HFFc6 (cell line): ENCODE data around the gene CCDC12. TPM values are rescaled to one million over a fixed set of nuclear protein-coding genes. Genes with fewer than 3 reads are reported as not detected.
A peak's percentile ranks its signal among the peaks of the same experiment; 100 is the strongest.

Source experiments
- DNase-seq: peaks from one replicate; pipeline ENCODE4 v3.0.0-alpha.2; 2018
- H3K27ac Mint-ChIP-seq: 2 replicates; pipeline ENCODE4 v1.8.0; 2020; ENCODE audit warnings: mild to moderate bottlenecking, mixed read lengths
- H3K27me3 Mint-ChIP-seq: 2 replicates; pipeline ENCODE4 v1.8.0; 2021; ENCODE audit warnings: mild to moderate bottlenecking, moderate library complexity, mixed read lengths; ENCODE audit not compliant: insufficient read depth
- H3K36me3 Mint-ChIP-seq: 2 replicates; pipeline ENCODE4 v1.8.0; 2021; ENCODE audit warnings: low read depth, mixed read lengths
- H3K4me1 Mint-ChIP-seq: 2 replicates; pipeline ENCODE4 v1.8.0; 2020; ENCODE audit warnings: low read depth, mixed read lengths
- H3K4me3 Mint-ChIP-seq: 2 replicates; pipeline ENCODE4 v1.8.0; 2020; ENCODE audit warnings: mild to moderate bottlenecking, moderate library complexity, mixed read lengths
- H3K9me3 Mint-ChIP-seq: 2 replicates; pipeline ENCODE4 v1.8.0; 2020; ENCODE audit warnings: mild to moderate bottlenecking, mixed read lengths
- total RNA-seq, 6 experiments: library from RNA; stranded (reverse); fragmentation: NEBNext Ultra II Directional; extraction: Animal tissue kit (Norgen Biotek cat#: 25700); gene quantifications; 2 replicates in 1 of 6; 3 replicates in 5 of 6; pipeline ENCODE4 v1.2.3, GENCODE V29; 2021
- TF ChIP-seq, protein P1 (sequence below): fragments of 200-600 bp; sonication (generic); IDR thresholded peaks from 2 replicates; pipeline ENCODE4 v1.5.0; 2021; ENCODE audit warnings: antibody characterized with exemption, mild to moderate bottlenecking

CCDC12 gene
- total RNA-seq, 6 experiments from 2014 or later: 21.3 to 27.9 (median 27.2) TPM

DNA sequence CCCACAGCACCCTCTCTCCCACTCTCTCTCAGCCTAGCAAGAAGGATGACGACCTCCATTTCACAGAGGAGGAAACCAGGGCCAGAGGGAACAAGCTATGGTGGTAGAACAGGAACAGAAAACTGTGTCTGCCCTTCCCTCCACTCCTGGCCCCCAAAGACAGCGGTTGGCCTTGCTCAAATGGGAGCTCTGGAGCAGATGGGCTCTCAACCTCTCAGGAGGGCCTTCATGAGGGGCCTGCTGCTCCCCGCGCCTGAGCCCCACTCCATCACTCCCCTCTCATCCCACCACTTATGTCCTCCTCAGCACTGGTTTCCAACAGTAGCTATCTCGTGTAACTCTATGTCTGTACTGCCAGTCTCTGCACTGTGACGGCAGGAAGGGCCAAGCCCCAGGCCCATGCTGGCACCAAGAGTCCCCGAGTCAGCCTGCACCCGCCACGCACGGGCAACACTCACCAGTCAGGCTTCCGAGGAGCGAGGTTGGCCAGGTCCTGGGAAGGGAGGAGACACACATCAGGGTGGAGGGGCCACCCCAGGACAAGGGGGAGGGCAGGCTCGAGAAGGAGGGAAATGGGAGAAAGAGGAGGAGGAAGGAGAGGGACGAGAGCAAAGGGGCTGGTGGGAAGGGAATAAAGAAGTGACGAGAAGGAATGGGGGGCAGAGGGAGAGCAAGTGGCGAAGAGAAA lies 53.5 kb downstream of the CCDC12 start:
- Mint-ChIP-seq H3K36me3 (peaks cover 28% of the 10 kb centered on the region), H3K4me1 (peaks cover 17% of the 10 kb centered on the region), H3K4me3 (no peak overlapping the region), H3K27ac (peak overlapping the region; percentile 25; the same call in 1 of the 2 replicates), H3K27me3 (no peaks in the 10 kb centered on the region; the same call in 1 of the 2 replicates), H3K9me3 (peaks cover 5% of the 10 kb centered on the region)
- TF ChIP-seq, protein P1, sequence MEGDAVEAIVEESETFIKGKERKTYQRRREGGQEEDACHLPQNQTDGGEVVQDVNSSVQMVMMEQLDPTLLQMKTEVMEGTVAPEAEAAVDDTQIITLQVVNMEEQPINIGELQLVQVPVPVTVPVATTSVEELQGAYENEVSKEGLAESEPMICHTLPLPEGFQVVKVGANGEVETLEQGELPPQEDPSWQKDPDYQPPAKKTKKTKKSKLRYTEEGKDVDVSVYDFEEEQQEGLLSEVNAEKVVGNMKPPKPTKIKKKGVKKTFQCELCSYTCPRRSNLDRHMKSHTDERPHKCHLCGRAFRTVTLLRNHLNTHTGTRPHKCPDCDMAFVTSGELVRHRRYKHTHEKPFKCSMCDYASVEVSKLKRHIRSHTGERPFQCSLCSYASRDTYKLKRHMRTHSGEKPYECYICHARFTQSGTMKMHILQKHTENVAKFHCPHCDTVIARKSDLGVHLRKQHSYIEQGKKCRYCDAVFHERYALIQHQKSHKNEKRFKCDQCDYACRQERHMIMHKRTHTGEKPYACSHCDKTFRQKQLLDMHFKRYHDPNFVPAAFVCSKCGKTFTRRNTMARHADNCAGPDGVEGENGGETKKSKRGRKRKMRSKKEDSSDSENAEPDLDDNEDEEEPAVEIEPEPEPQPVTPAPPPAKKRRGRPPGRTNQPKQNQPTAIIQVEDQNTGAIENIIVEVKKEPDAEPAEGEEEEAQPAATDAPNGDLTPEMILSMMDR: no peak
- DNase-seq: no peak

DNA sequence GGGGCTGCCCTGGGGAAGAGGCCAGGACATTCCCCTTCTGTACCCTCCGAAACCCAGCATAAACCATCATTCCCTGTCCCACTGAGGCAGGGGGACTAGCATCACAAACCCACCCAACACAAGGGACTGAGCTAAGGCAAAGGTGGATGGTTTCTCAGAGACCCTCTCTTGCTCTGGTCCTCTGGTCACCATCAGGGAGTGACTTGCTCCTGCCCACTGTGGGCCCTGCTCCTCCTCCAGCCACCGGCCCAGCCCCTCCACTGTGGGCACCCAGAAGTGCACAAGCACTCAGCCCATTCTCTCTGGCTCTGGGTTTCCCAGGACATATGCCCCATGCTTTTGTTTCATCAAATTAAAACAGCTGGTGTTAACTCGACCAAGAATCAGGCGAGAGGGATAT lies 54.1 kb downstream of the CCDC12 start:
- Mint-ChIP-seq H3K27ac (no peak overlapping the region), H3K4me3 (no peak overlapping the region), H3K9me3 (peaks cover 11% of the 10 kb centered on the region), H3K27me3 (no peaks in the 10 kb centered on the region; the same call in 1 of the 2 replicates), H3K4me1 (peaks cover 21% of the 10 kb centered on the region), H3K36me3 (peaks cover 34% of the 10 kb centered on the region)
- no peak for DNase-seq
- TF ChIP-seq, protein P1: no peak

DNA sequence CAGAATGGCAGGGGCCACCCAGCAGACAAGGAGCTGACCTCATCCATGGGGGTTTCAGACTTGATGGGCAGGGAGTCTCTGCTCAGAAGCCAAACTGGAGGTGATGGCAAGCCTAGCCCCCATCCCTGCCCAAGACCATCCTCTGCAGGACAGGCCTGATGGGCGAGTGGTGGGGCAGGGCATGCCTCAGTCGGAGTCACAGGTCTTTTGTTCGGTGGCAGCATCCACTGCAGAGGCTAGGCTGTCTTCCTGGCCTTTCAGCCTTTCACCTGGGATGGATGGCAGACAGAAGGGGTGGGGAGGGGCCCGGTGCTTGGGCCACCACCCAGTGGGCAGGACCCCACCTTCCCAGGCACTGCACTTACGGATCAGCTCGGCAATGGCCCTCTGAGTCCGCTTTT lies 54.7 kb downstream of the CCDC12 start:
- Mint-ChIP-seq H3K27ac (no peak overlapping the region), H3K27me3 (no peaks in the 10 kb centered on the region; the same call in 1 of the 2 replicates), H3K4me1 (peaks cover 19% of the 10 kb centered on the region), H3K9me3 (peaks cover 16% of the 10 kb centered on the region), H3K36me3 (peaks cover 40% of the 10 kb centered on the region), H3K4me3 (no peak overlapping the region)
- no peak for DNase-seq
- TF ChIP-seq, protein P1: no peak

DNA sequence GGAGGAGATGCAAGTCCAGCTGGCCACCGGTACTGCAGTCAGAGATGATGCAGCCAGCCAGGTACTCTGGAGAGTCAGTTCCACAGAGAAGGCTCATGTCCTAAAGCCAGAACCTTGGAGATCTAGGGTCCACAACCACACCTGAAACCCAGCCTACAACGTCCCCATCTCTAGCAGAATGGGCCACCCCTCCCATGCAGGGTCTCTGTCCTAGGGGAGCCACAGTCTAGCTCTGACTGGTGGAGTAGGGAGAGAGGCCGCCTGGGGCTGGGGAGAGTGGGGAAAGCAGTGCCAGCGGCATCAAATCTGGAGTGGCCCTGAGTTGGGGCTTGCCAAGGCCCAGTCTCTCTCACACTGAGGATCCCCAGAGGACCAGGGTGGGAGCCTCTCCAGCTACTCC lies 55.5 kb downstream of the CCDC12 start:
- H3K36me3 Mint-ChIP-seq: peaks cover 41% of the 10 kb centered on the region
- peaks cover 21% of the 10 kb centered on the region for H3K4me1 Mint-ChIP-seq
- H3K4me3 Mint-ChIP-seq: no peak overlapping the region
- TF ChIP-seq, protein P1: no peak
- no peak overlapping the region for H3K27ac Mint-ChIP-seq
- no peak for DNase-seq
- H3K27me3 Mint-ChIP-seq: no peaks in the 10 kb centered on the region; the same call in 1 of the 2 replicates
- peaks cover 16% of the 10 kb centered on the region for H3K9me3 Mint-ChIP-seq

DNA sequence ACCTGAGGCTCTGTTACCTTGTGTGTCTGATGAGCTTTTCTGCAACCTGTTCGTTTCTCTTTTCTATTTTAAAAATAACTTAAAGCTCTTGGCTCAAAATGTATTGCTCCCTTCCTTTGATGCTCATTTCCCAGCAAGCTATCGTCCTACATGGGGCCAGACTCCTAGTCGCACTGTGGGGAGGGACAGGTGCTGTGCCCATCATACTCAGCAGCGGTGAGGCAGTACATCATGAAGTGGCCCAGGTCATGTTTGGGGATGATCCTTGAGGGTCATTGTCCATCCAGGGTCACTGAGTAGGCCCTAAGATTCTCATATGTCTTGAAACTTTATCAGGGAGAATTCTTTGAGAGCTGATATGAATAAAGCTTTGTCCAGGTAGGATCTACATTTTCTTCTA lies 57.9 kb downstream of the CCDC12 start:
- H3K4me3 Mint-ChIP-seq: no peak overlapping the region
- no peak for DNase-seq
- H3K36me3 Mint-ChIP-seq: peaks cover 47% of the 10 kb centered on the region
- TF ChIP-seq, protein P1: no peak
- peaks cover 16% of the 10 kb centered on the region for H3K9me3 Mint-ChIP-seq
- peaks cover 24% of the 10 kb centered on the region for H3K4me1 Mint-ChIP-seq
- no peak overlapping the region for H3K27ac Mint-ChIP-seq
- H3K27me3 Mint-ChIP-seq: peaks cover 3% of the 10 kb centered on the region
